ENCODE measurements around the gene MTAP.

MTAP gene

DNA sequence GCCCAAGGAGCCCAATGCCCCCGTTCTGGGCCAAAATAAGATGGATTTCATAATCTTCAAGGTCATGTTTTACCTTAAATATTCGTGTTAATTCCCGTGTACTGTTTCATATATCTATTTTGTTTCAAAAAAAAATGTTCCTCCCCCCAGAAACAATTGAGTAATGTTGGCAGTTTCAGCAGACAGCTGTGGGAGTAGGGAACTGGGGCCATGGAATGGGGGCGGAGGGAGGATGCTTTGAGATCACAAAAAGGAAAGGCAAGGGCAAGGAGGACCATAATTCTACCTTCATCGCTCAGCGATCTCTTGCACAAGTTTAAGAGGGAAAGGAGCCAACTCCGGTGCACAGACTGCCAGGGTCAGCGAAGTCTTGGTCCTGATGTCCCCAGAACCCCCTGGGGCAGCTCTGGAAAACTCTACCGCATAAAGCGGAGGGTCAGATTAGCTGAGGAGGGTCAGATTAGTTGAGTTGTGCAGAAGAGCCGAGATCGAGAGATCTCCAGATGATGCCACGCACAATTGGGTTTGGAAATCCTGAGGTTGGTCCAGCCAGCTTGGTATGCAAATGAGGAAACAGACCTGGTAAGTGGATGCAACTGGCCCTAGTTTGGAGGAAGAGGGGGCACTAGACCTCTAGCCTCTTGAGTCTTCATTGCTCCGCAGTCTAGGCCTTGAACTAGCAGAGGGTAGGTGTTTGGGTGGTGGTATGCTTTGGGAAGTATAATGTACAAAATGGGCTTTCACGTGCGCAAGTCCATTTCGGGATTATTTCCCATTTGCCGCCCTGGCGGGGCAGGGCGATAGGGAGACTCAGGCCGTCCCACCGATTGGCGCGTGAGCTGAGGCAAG, 167.7 kb downstream of the MTAP start:
- no peak for DNase-seq (ENCODE audit: low spot score)

DNA sequence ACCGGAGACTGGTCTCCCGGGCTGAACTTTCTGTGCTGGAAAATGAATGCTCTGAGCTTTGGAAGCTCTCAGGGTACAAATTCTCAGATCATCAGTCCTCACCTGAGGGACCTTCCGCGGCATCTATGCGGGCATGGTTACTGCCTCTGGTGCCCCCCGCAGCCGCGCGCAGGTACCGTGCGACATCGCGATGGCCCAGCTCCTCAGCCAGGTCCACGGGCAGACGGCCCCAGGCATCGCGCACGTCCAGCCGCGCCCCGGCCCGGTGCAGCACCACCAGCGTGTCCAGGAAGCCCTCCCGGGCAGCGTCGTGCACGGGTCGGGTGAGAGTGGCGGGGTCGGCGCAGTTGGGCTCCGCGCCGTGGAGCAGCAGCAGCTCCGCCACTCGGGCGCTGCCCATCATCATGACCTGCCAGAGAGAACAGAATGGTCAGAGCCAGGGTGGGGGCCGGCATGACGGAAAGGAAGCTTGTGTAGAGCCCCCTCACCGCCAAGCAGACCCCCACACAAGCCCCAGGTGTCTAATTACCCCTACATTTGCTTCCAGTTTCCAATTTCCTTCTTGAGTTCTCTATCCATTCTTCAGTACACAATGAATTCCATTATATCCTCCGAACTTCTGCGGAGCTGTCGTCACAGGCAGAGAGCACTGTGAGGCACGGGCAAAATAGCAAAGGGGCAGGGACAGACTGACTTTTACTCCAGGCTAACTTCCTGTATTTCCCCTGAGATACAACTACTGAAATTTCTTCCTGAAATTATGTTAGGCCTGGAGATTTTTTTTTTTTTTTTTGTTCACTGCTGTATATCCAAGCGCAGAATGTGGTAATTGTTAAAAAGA, 168.6 kb downstream of the MTAP start:
- DNase-seq (ENCODE audit: low spot score), result no peak

DNA sequence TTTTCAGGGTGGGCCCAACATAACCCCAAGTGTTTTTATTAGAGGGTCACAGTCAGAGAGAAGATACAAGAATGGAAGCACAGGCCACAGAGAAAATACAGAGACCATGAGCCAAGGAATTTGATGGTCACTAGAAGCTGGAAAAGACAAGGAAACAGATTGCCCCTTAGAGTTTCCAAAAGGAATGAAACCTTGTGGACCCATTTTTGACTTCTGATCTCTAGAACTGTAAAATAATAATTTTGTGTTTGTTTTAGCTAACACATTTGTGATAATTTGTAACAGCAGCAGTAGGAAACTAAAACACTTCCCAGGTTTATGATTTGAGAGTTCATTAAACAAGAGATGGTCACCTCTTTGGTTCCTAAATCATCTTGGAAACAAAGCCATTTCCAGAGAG, 169.9 kb downstream of the MTAP start:
- no peak for DNase-seq (ENCODE audit: low spot score)

DNA sequence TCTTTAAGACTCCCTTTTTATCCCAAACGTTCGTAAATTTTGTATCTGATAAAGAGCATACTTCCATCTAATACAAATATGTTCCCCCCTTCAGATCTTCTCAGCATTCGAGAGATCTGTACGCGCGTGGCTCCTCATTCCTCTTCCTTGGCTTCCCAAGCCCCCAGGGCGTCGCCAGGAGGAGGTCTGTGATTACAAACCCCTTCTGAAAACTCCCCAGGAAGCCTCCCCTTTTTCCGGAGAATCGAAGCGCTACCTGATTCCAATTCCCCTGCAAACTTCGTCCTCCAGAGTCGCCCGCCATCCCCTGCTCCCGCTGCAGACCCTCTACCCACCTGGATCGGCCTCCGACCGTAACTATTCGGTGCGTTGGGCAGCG, 171.9 kb downstream of the MTAP start:
- no peak for DNase-seq (ENCODE audit: low spot score)

DNA sequence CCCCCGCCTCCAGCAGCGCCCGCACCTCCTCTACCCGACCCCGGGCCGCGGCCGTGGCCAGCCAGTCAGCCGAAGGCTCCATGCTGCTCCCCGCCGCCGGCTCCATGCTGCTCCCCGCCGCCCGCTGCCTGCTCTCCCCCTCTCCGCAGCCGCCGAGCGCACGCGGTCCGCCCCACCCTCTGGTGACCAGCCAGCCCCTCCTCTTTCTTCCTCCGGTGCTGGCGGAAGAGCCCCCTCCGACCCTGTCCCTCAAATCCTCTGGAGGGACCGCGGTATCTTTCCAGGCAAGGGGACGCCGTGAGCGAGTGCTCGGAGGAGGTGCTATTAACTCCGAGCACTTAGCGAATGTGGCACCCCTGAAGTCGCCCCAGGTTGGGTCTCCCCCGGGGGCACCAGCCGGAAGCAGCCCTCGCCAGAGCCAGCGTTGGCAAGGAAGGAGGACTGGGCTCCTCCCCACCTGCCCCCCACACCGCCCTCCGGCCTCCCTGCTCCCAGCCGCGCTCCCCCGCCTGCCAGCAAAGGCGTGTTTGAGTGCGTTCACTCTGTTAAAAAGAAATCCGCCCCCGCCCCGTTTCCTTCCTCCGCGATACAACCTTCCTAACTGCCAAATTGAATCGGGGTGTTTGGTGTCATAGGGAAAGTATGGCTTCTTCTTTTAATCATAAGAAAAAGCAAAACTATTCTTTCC, 172.4 kb downstream of the MTAP start:
- DNase-seq (ENCODE audit: low spot score), result no peak

DNA sequence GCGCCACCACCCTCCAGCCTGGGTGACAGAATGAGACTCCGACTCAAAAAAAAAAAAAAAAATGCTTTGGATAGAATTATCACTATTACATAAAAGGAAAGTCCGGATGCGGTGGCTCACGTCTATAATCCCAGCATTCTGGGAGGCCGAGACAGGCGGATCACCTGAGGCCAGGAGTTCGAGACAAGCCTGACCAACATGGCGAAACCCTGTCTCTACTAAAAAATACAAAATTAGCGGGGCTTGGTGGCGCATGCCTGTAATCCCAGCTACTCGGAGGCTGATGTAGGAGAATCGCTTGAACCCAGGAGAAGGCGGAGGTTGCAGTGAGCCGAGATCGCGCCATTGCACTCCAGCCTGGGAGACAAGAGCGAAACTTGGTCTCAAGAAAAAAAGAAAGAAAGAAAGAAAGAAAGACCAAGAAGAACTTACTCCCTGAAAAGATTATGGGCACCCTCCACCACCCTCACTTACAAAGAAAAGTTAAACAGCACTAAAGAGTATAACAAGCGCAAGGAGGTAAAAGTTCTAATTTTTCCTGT, 174.0 kb downstream of the MTAP start:
- no peak for DNase-seq (ENCODE audit: low spot score)

DNA sequence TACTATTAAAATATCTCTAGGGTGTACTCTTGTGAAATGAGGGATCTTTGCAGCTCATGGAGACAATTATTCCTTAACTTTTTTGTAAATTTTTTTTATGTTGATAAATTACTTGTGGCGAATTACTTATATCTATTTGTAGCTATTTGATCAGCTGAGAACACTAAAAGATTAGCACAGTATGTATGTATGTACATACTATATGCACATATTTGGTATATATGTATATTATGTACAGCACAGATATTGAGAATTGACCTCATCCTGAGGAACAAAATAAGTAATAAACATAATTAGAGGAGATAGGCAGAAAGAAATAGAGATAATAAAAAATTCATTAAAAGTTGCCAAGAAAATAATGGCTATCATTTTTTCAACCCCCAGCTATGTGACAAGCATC, 180.0 kb downstream of the MTAP start:
- no peak for DNase-seq (ENCODE audit: low spot score)

DNA sequence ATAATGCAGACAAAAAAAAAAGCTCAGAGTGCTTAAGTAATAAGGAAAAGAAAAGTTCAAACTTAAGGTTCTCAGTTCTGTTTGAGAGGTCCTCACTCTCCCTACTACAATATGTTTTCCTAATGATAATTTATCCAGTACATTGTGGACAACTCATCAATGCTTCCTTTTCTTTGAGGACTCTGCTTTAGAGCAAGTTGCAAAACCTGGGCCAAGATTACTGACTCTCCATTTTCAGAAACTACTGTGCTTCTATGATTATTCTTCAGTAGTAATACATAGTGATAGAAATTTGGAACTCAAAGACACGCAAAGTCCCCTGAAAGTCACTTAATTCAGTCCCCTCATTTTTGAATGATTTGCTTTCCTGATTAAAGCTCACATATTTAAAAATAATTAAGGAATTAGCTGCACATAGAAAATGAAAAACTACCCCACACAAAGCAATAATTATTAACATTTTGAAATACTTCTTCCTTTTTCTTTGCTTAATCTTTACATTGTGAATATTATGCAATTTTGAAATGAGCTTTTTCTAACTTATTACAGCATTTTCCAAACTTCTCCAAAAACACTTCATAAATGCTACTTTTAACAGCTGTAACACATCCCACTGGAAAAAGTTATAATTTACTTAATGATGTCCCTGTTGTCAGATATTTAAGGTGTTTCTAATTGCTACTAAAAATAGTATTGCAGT, 180.6 kb downstream of the MTAP start:
- no peak for DNase-seq (ENCODE audit: low spot score)

DNA sequence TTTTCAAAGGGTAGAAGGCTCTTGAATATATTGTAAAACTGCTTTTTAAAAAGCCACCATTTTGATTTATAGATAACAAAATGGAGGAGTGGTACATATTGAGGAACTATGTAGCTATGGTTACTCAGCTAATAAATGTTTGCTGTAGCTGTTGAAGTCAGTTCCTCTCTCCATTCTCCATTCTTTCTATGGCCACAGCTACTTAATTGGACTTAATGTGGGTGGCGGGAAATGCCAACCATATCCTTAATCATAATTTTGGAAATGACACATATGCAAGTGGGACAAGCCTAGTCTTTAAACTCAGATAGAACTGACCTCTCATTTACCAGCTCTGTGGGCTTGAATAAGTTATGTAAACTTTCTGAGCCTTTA, 181.1 kb downstream of the MTAP start:
- DNase-seq (ENCODE audit: low spot score), result no peak

DNA sequence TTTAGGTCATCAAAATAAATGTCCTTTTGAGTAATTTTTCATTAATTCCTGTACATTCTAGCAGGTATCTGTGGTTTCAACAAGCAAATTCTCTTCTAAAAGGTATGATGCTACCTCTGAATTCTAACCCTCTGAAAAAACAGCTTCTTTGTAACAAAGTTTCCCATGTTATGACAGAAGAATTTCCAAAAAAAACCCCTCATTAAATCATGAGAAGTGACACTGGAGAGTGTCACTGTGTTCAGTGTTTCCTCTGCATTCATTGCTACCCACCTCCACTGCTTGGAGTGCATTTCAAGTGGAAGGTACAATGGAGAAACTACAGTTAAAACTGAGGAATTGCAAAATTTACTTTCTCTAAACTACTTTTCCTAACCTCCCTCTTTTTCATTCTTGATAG, 181.7 kb downstream of the MTAP start:
- no peak for DNase-seq (ENCODE audit: low spot score)

DNA sequence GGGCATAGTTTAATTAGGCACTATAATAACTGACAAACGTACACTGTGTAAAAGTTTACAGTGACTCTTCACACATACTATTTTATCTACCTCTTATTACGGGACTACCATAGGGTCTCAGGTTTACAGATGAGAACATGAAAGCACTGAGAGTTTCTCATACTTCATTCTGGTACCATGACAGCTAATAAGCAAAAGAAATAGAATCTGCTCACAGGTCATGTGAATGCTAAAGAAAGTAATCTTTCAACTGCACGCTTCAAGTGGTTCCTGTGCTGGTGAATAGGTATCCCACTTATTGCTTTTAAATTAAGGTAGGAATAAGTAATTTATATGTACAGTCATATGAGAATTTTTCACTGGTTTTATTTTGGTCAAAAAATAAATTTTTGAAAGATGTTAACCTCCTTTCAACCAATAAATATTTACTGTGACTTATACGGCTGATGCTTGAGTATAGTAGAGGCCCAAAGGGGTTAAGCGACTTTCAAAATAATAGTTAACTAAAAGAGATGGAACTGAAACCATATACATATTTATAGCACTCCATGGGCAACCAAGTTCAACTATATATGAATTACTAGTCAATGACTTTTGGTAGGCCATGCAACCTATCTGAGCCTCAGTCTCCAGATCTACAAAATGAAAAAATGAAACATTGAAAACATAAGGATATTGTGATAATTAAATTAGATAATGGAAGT, 183.7 kb downstream of the MTAP start:
- no peak for DNase-seq (ENCODE audit: low spot score)

Data from SW480 (cell line).